Endothelial cell (in vitro differentiated cells): ENCODE measurements around the gene KRT5. TPM values are rescaled to one million over a fixed set of nuclear protein-coding genes. Genes with fewer than 3 reads are reported as not detected.

ENCODE experiments used
- DNase-seq: peaks from one replicate; pipeline ENCODE4 v3.0.0; 2021; ENCODE audit warnings: low spot score
- H3K27ac Mint-ChIP-seq: one replicate; pipeline ENCODE4 v1.8.0; 2021; ENCODE audit warnings: mixed read lengths, inconsistent platforms; ENCODE audit not compliant: unreplicated experiment
- H3K27me3 Mint-ChIP-seq: one replicate; pipeline ENCODE4 v1.8.0; 2021; ENCODE audit warnings: mild to moderate bottlenecking, moderate library complexity, mixed read lengths, inconsistent platforms; ENCODE audit not compliant: unreplicated experiment
- H3K36me3 Mint-ChIP-seq: one replicate; pipeline ENCODE4 v1.8.0; 2021; ENCODE audit warnings: mild to moderate bottlenecking, low read depth, mixed read lengths, inconsistent platforms; ENCODE audit not compliant: unreplicated experiment
- H3K4me1 Mint-ChIP-seq: one replicate; pipeline ENCODE4 v1.8.0; 2021; ENCODE audit warnings: mild to moderate bottlenecking, mixed read lengths, inconsistent platforms; ENCODE audit not compliant: unreplicated experiment
- H3K4me3 Mint-ChIP-seq: one replicate; pipeline ENCODE4 v1.8.0; 2021; ENCODE audit warnings: mild to moderate bottlenecking, mixed read lengths, inconsistent platforms; ENCODE audit not compliant: unreplicated experiment
- H3K9me3 Mint-ChIP-seq: one replicate; pipeline ENCODE4 v1.8.0; 2021; ENCODE audit warnings: mixed read lengths, inconsistent platforms; ENCODE audit not compliant: unreplicated experiment
- CTCF ChIP-seq: fragments of 200-600 bp; sonication (generic); IDR thresholded peaks from one replicate; pipeline ENCODE4 v1.5.0; 2021; ENCODE audit warnings: antibody characterized with exemption; ENCODE audit not compliant: unreplicated experiment
- long read RNA-seq: library from polyadenylated mRNA; unstranded; transcript quantifications from one replicate; pipeline ENCODE4 v2.0.0, GENCODE V29; 2020; ENCODE audit not compliant: unreplicated experiment
- total RNA-seq: library from RNA; stranded (reverse); fragmentation: NEBNext Ultra II Directional; extraction: Animal tissue kit (Norgen Biotek cat#: 25700); gene quantifications from one replicate; pipeline ENCODE4 v1.2.1, GENCODE V29; 2021; ENCODE audit not compliant: unreplicated experiment

KRT5 gene
- not detected for total RNA-seq
- long read RNA-seq, result 0 reads

- no peak for TF ChIP-seq CTCF
- DNase-seq, result peak; percentile 1
- Mint-ChIP-seq H3K36me3 (no peaks in the 10 kb centered on the region), H3K4me3 (no peak within 1 kb of the TSS), H3K27ac (no peak within 1 kb of the TSS), H3K27me3 (no peaks in the 10 kb centered on the region), H3K4me1 (no peaks in the 10 kb centered on the region), H3K9me3 (no peaks in the 10 kb centered on the region)
These were observed at the start of gene KRT5 for GRCh38 chr12:52519826-52520662. Gene KRT5, minus strand, starts transcription at chr12:52520394. Its CDS starts 98 bp downstream, at chr12:52520296.

GRCh38 chr12:52568111-52568510, 47.9 kb upstream of the KRT5 start:
- DNase-seq, result no peak
- Mint-ChIP-seq H3K36me3 (no peaks in the 10 kb centered on the region), H3K9me3 (no peaks in the 10 kb centered on the region), H3K27ac (no peak overlapping the region), H3K4me1 (peaks cover 14% of the 10 kb centered on the region), H3K4me3 (no peak overlapping the region), H3K27me3 (peaks cover 9% of the 10 kb centered on the region)
- TF ChIP-seq CTCF, result no peak

- no peaks in the 10 kb centered on the region for H3K36me3 Mint-ChIP-seq
- no peak for TF ChIP-seq CTCF
- H3K4me1 Mint-ChIP-seq, result peaks cover 6% of the 10 kb centered on the region
- no peak overlapping the region for H3K4me3 Mint-ChIP-seq
- peaks cover 9% of the 10 kb centered on the region for H3K27me3 Mint-ChIP-seq
- no peak overlapping the region for H3K27ac Mint-ChIP-seq
- no peaks in the 10 kb centered on the region for H3K9me3 Mint-ChIP-seq
- no peak for DNase-seq
These were observed 46.7 kb upstream of the KRT5 start for GRCh38 chr12:52566847-52567291.

GRCh38 chr12:52564582-52564981, 44.4 kb upstream of the KRT5 start:
- TF ChIP-seq CTCF, result no peak
- Mint-ChIP-seq H3K4me1 (peaks cover 2% of the 10 kb centered on the region), H3K36me3 (no peaks in the 10 kb centered on the region), H3K27me3 (peaks cover 6% of the 10 kb centered on the region), H3K9me3 (no peaks in the 10 kb centered on the region), H3K27ac (no peak overlapping the region), H3K4me3 (no peak overlapping the region)
- no peak for DNase-seq

GRCh38 chr12:52561880-52562449, 41.8 kb upstream of the KRT5 start:
- H3K36me3 Mint-ChIP-seq, result no peaks in the 10 kb centered on the region
- no peaks in the 10 kb centered on the region for H3K4me1 Mint-ChIP-seq
- DNase-seq, result no peak
- peaks cover 4% of the 10 kb centered on the region for H3K9me3 Mint-ChIP-seq
- peaks cover 6% of the 10 kb centered on the region for H3K27me3 Mint-ChIP-seq
- no peak overlapping the region for H3K4me3 Mint-ChIP-seq
- H3K27ac Mint-ChIP-seq, result no peak overlapping the region
- TF ChIP-seq CTCF, result peak; percentile 49
